HG03039 (cell line): Measurements from ENCODE around the gene VRK3.
"Not testable (repeated sequence)": the region's sequence is repeated elsewhere in the genome, so short reads cannot be mapped to it uniquely, and the experiment has no call there.

Experiments used
- ATAC-seq: cut with Tn5 transposase; IDR thresholded peaks from one replicate; pipeline ENCODE4 v1.9.1; 2021; ENCODE audit warnings: mild to moderate bottlenecking, moderate library complexity; ENCODE audit not compliant: unreplicated experiment

VRK3 gene

GRCh38 chr19:49958144-49958543, 67.0 kb downstream of the VRK3 start:
- ATAC-seq, result not testable (repeated sequence)

- ATAC-seq, result no peak
These were observed 67.8 kb downstream of the VRK3 start for GRCh38 chr19:49957262-49957915.

GRCh38 chr19:49956115-49956495, 69.1 kb downstream of the VRK3 start:
- no peak for ATAC-seq

GRCh38 chr19:49954933-49955332, 70.2 kb downstream of the VRK3 start:
- no peak for ATAC-seq

GRCh38 chr19:49954092-49954829, 70.9 kb downstream of the VRK3 start:
- no peak for ATAC-seq

GRCh38 chr19:49953416-49953815, 71.8 kb downstream of the VRK3 start:
- no peak for ATAC-seq

GRCh38 chr19:49952906-49953305, 72.3 kb downstream of the VRK3 start:
- no peak for ATAC-seq

GRCh38 chr19:49952479-49952836, 72.7 kb downstream of the VRK3 start:
- ATAC-seq, result no peak

GRCh38 chr19:49951806-49952478, 73.2 kb downstream of the VRK3 start:
- ATAC-seq, result no peak

GRCh38 chr19:49950956-49951526, 74.1 kb downstream of the VRK3 start:
- ATAC-seq, result no peak

GRCh38 chr19:49950590-49950948, 74.6 kb downstream of the VRK3 start:
- no peak for ATAC-seq

- no peak for ATAC-seq
These were observed 75.2 kb downstream of the VRK3 start for GRCh38 chr19:49949742-49950589.

- no peak for ATAC-seq
These were observed 78.8 kb downstream of the VRK3 start for GRCh38 chr19:49946415-49946814.

GRCh38 chr19:49944567-49944966, 80.6 kb downstream of the VRK3 start:
- ATAC-seq, result not testable (repeated sequence)

GRCh38 chr19:49940482-49940791, 84.7 kb downstream of the VRK3 start:
- ATAC-seq, result no peak

GRCh38 chr19:49939721-49940481, 85.3 kb downstream of the VRK3 start:
- ATAC-seq, result no peak

- no peak for ATAC-seq
These were observed 86.5 kb downstream of the VRK3 start for GRCh38 chr19:49938662-49939061.

- ATAC-seq, result no peak
These were observed 87.3 kb downstream of the VRK3 start for GRCh38 chr19:49937750-49938381.

- ATAC-seq, result no peak
These were observed 88.6 kb downstream of the VRK3 start for GRCh38 chr19:49936549-49936948.

- ATAC-seq, result no peak
These were observed 91.5 kb downstream of the VRK3 start for GRCh38 chr19:49933643-49934042.
